H9 (cell line): ENCODE results near the gene SLC22A17. TPM values are rescaled to one million over a fixed set of nuclear protein-coding genes. Genes with fewer than 3 reads are reported as not detected.
A peak's percentile ranks its signal among the peaks of the same experiment; 100 is the strongest.

Source experiments
- DNase-seq: peaks from one replicate; pipeline ENCODE4 v3.0.0-alpha.2; 2017
- H2AFZ ChIP-seq: one replicate; pipeline ENCODE4 v1.6.1; 2013; ENCODE audit warnings: mild to moderate bottlenecking, low read length, control low read depth, moderate library complexity
- H2AK5ac ChIP-seq: 2 replicates; pipeline ENCODE4 v1.6.1; 2013; ENCODE audit warnings: low read length, control low read depth, mixed read lengths; ENCODE audit not compliant: insufficient read length
- H2BK120ac ChIP-seq: one replicate; pipeline ENCODE4 v1.6.1; 2013; ENCODE audit warnings: low read depth, mild to moderate bottlenecking, low read length, control low read depth, inconsistent platforms; ENCODE audit not compliant: poor library complexity, severe bottlenecking
- H2BK12ac ChIP-seq: 2 replicates; pipeline ENCODE4 v1.6.1; 2013; ENCODE audit warnings: low read length, control low read depth, mixed read lengths, low read depth; ENCODE audit not compliant: insufficient read length
- H2BK15ac ChIP-seq: 2 replicates; pipeline ENCODE4 v1.6.1; 2013; ENCODE audit warnings: low read depth, low read length, control low read depth
- H2BK20ac ChIP-seq: one replicate; pipeline ENCODE4 v1.6.1; 2013; ENCODE audit warnings: low read depth, mild to moderate bottlenecking, low read length, control low read depth, inconsistent platforms; ENCODE audit not compliant: poor library complexity, severe bottlenecking
- H2BK5ac ChIP-seq: 2 replicates; pipeline ENCODE4 v1.6.1; 2013; ENCODE audit warnings: low read length, control low read depth, mixed read lengths; ENCODE audit not compliant: insufficient read length
- H3K14ac ChIP-seq: 2 replicates; pipeline ENCODE4 v1.6.1; 2013; ENCODE audit warnings: low read length, control low read depth; ENCODE audit not compliant: insufficient read depth
- H3K18ac ChIP-seq: 2 replicates; pipeline ENCODE4 v1.6.1; 2013; ENCODE audit warnings: low read depth, mild to moderate bottlenecking, mixed read lengths, low read length, control low read depth; ENCODE audit not compliant: insufficient read length
- H3K23ac ChIP-seq: 2 replicates; pipeline ENCODE4 v1.6.1; 2013; ENCODE audit warnings: low read length, control low read depth, mixed read lengths, low read depth; ENCODE audit not compliant: insufficient read length
- H3K23me2 ChIP-seq: 2 replicates; pipeline ENCODE4 v1.6.1; 2013; ENCODE audit warnings: low read depth, mild to moderate bottlenecking, mixed read lengths, low read length, control low read depth; ENCODE audit not compliant: insufficient read length, poor library complexity, severe bottlenecking
- H3K27ac ChIP-seq: 2 replicates; pipeline ENCODE4 v1.5.1; 2013; ENCODE audit warnings: low read length, control low read depth, mixed read lengths, low read depth; ENCODE audit not compliant: insufficient read length
- H3K27me3 ChIP-seq: 2 replicates; pipeline ENCODE4 v1.6.1; 2013; ENCODE audit warnings: low read length, control low read depth, inconsistent platforms; ENCODE audit not compliant: insufficient read depth
- H3K4ac ChIP-seq: 2 replicates; pipeline ENCODE4 v1.6.1; 2013; ENCODE audit warnings: low read depth, mild to moderate bottlenecking, control low read depth, inconsistent platforms, low read length, moderate library complexity
- H3K4me1 ChIP-seq: 2 replicates; pipeline ENCODE4 v1.6.1; 2013; ENCODE audit warnings: low read length, control low read depth, inconsistent platforms; ENCODE audit not compliant: insufficient read depth
- H3K4me2 ChIP-seq: 2 replicates; pipeline ENCODE4 v1.6.1; 2013; ENCODE audit warnings: low read length, control low read depth, mixed read lengths; ENCODE audit not compliant: insufficient read length, insufficient read depth
- H3K56ac ChIP-seq: 2 replicates; pipeline ENCODE4 v1.6.1; 2013; ENCODE audit warnings: low read depth, mild to moderate bottlenecking, mixed read lengths, low read length, control low read depth; ENCODE audit not compliant: insufficient read length
- H3K79me1 ChIP-seq: 2 replicates; pipeline ENCODE4 v1.6.1; 2013; ENCODE audit warnings: low read depth, mild to moderate bottlenecking, moderate library complexity, low read length, control low read depth, inconsistent platforms; ENCODE audit not compliant: insufficient read depth, poor library complexity, severe bottlenecking
- H3K79me2 ChIP-seq: 2 replicates; pipeline ENCODE4 v1.6.1; 2013; ENCODE audit warnings: low read length, control low read depth, inconsistent platforms; ENCODE audit not compliant: insufficient read depth
- H3K9ac ChIP-seq: 2 replicates; pipeline ENCODE4 v1.6.1; 2013; ENCODE audit warnings: low read length, control low read depth, mixed read lengths; ENCODE audit not compliant: insufficient read length; ENCODE audit errors: extremely low read depth
- H3K9me3 ChIP-seq: one replicate; pipeline ENCODE4 v1.6.1; 2013; ENCODE audit warnings: low read depth, low read length, inconsistent platforms; ENCODE audit not compliant: control insufficient read depth
- H3T11ph ChIP-seq: one replicate; pipeline ENCODE4 v1.6.1; 2013; ENCODE audit warnings: mild to moderate bottlenecking, low read length, control low read depth, inconsistent platforms
- H4K20me1 ChIP-seq: one replicate; pipeline ENCODE4 v1.6.1; 2013; ENCODE audit not compliant: control insufficient read depth, insufficient read length, insufficient read depth
- H4K5ac ChIP-seq: 2 replicates; pipeline ENCODE4 v1.6.1; 2013; ENCODE audit warnings: low read depth, mild to moderate bottlenecking, mixed read lengths, low read length, control low read depth; ENCODE audit not compliant: insufficient read length
- H4K8ac ChIP-seq: replicated peaks from 2 replicates; pipeline ENCODE4 v1.6.1; 2013; ENCODE audit warnings: low read length, control low read depth, mixed read lengths, low read depth; ENCODE audit not compliant: insufficient read length
- H4K91ac ChIP-seq: 2 replicates; pipeline ENCODE4 v1.6.1; 2013; ENCODE audit warnings: low read depth, mild to moderate bottlenecking, moderate library complexity, mixed read lengths, low read length, control low read depth; ENCODE audit not compliant: insufficient read length
- H3K27ac Mint-ChIP-seq, 3 experiments: 2 replicates in 2 of 3; 3 replicates in 1 of 3; pipeline ENCODE4 v1.8.0; 2020 to 2021; ENCODE audit warnings: mixed read lengths in 3 of 3, mild to moderate bottlenecking in 1 of 3, moderate library complexity in 1 of 3
- H3K27me3 Mint-ChIP-seq: 2 replicates; pipeline ENCODE4 v1.8.0; 2021; ENCODE audit warnings: low read depth, mild to moderate bottlenecking, moderate library complexity, mixed read lengths
- H3K36me3 Mint-ChIP-seq, 3 experiments: 2 replicates in 2 of 3; 3 replicates in 1 of 3; pipeline ENCODE4 v1.8.0; 2020 to 2021; ENCODE audit warnings: low read depth in 3 of 3, mixed read lengths in 3 of 3; ENCODE audit not compliant: insufficient read depth in 1 of 3
- H3K4me1 Mint-ChIP-seq, 2 experiments: 2 replicates each; pipeline ENCODE4 v1.8.0; 2020; ENCODE audit warnings: mixed read lengths in 2 of 2
- H3K4me3 Mint-ChIP-seq, 2 experiments: 2 replicates in 1 of 2; 3 replicates in 1 of 2; pipeline ENCODE4 v1.8.0; 2020 to 2021; ENCODE audit warnings: mild to moderate bottlenecking in 2 of 2, mixed read lengths in 2 of 2, moderate library complexity in 1 of 2
- H3K9me3 Mint-ChIP-seq, 2 experiments: 2 replicates in 1 of 2; 3 replicates in 1 of 2; pipeline ENCODE4 v1.8.0; 2020; ENCODE audit warnings: mild to moderate bottlenecking in 2 of 2, mixed read lengths in 2 of 2, moderate library complexity in 1 of 2
- CTCF ChIP-seq: fragments of 200-600 bp; sonication (generic); conservative IDR thresholded peaks from 3 replicates; pipeline ENCODE4 v1.8.0; 2021; ENCODE audit warnings: antibody characterized with exemption, mild to moderate bottlenecking
- WGBS: extraction: QIAGEN DNeasy Blood & Tissue Kit; methylation state at CpG from one replicate; pipeline ENCODE4 v1.1.7; 2013; ENCODE audit warnings: missing lambda C conversion rate, low lambda C conversion rate, mixed read lengths; ENCODE audit not compliant: insufficient read length; ENCODE audit errors: extremely low coverage; 5-methylcytosine and 5-hydroxymethylcytosine counted together
- total RNA-seq: library from RNA; stranded (reverse); gene quantifications from 2 replicates; pipeline ENCODE4 v1.2.1, GENCODE V29; 2021

SLC22A17 gene
- total RNA-seq, 1 experiment from 2014 or later: 33.0 TPM

GRCh38 chr14:23359167-23359626, 6.5 kb upstream of the SLC22A17 start:
- Histone ChIP-seq H3K4me2 (no peak overlapping the region), H3K27ac (no peak overlapping the region), H4K8ac (no peak overlapping the region), H2AFZ (no peak overlapping the region), H3K4me1 (peaks cover 4% of the 10 kb centered on the region; the same call in 1 of the 2 replicates), H2AK5ac (no peak overlapping the region), H3T11ph (no peak overlapping the region), H4K91ac (no peak overlapping the region), H3K27me3 (no peaks in the 10 kb centered on the region; the same call in 1 of the 2 replicates), H4K5ac (no peak overlapping the region), H3K9ac (no peak overlapping the region), H3K79me1 (no peaks in the 10 kb centered on the region), H3K23ac (no peak overlapping the region), H2BK12ac (no peak overlapping the region), H3K18ac (no peak overlapping the region), H3K14ac (no peak overlapping the region), H3K79me2 (no peaks in the 10 kb centered on the region), H2BK120ac (no peak overlapping the region), H3K56ac (no peak overlapping the region), H2BK15ac (no peak overlapping the region), H2BK20ac (no peak overlapping the region), H3K23me2 (peaks cover 4% of the 10 kb centered on the region), H3K4ac (no peak overlapping the region), H2BK5ac (no peak overlapping the region), H3K9me3 (no peaks in the 10 kb centered on the region), H4K20me1 (no peaks in the 10 kb centered on the region)
- H3K4me1 Mint-ChIP-seq: peaks cover 19 to 23% of the 10 kb centered on the region in 2 experiments
- peaks cover 18 to 58% (median 43%) of the 10 kb centered on the region in 3 experiments for H3K36me3 Mint-ChIP-seq
- no peaks in the 10 kb centered on the region for H3K9me3 Mint-ChIP-seq
- peaks cover 9% of the 10 kb centered on the region for H3K27me3 Mint-ChIP-seq
- no peak overlapping the region for H3K4me3 Mint-ChIP-seq
- no peak overlapping the region for H3K27ac Mint-ChIP-seq
- DNase-seq: peak; percentile 18
- no CpG with 5 or more reads among the region's 11 CpGs for WGBS
- TF ChIP-seq CTCF: no peak
